SK-MEL-5 (cell line): ENCODE results near the gene SRSF6. TPM values are rescaled to one million over a fixed set of nuclear protein-coding genes. Genes with fewer than 3 reads are reported as not detected.

Source experiments
- small RNA-seq, 2 experiments: library from RNA; depleted of rRNA; stranded (forward); fragments of <200 nt; gene quantifications; one replicate each; pipeline ENCODE3, GENCODE V24; 2014
- total RNA-seq: library from RNA; depleted of rRNA; stranded (reverse); fragments of >200 nt; shearing (Covaris generic); gene quantifications from 2 replicates; pipeline ENCODE4 v1.2.3, GENCODE V29; 2014; rRNA removed

The SRSF6 gene
- total RNA-seq, 1 experiment from 2014 or later = 45.6 TPM

Small RNA genes within 50 kb of the gene (small RNA-seq; reads per million reads assigned to genes)
- gene RF00019 (0 reads per million in 2 experiments), gene RNU6-1251P (0 reads per million in 2 experiments)

Other genes starting within 250 kb of the SRSF6 start
- gene L3MBTL1, start 49.8 kb downstream of the SRSF6 start, total RNA-seq = 1.2 and 2.0 TPM in 2 replicates
- gene SGK2, start 101.1 kb downstream of the SRSF6 start, total RNA-seq = 0.29 TPM in 1 of 2 replicates, not detected in the other
- 22.1 and 26.8 TPM in 2 replicates for gene IFT52, start 133.0 kb downstream of the SRSF6 start, total RNA-seq
- gene MYBL2, start 209.2 kb downstream of the SRSF6 start, total RNA-seq = 10.4 and 14.1 TPM in 2 replicates